Suprapubic skin (tissue), 4 donors: Measurements from ENCODE around the gene MMADHC. TPM values are rescaled to one million over a fixed set of nuclear protein-coding genes. Genes with fewer than 3 reads are reported as not detected.

Experiments used
- DNase-seq, 2 donors: peaks; one replicate each; pipeline ENCODE4 v3.0.0-alpha.2; 2019; ENCODE audit warnings: low spot score in 2 of 2
- H3K27ac ChIP-seq: fragments of 200-600 bp; sonication (generic); one replicate; pipeline ENCODE4 v1.5.1; 2019
- H3K27me3 ChIP-seq: fragments of 200-600 bp; sonication (generic); one replicate; pipeline ENCODE4 v1.5.1; 2019
- H3K36me3 ChIP-seq: fragments of 200-600 bp; sonication (generic); one replicate; pipeline ENCODE4 v1.5.1; 2019
- H3K4me1 ChIP-seq: fragments of 200-600 bp; sonication (generic); one replicate; pipeline ENCODE4 v1.5.1; 2019
- H3K4me3 ChIP-seq: fragments of 200-600 bp; sonication (generic); one replicate; pipeline ENCODE4 v1.5.1; 2019; ENCODE audit warnings: mild to moderate bottlenecking
- H3K9me3 ChIP-seq: fragments of 200-600 bp; sonication (generic); one replicate; pipeline ENCODE4 v1.5.1; 2019
- CTCF ChIP-seq, 2 donors: fragments of 200-600 bp in 1 of 2; fragments of 450-650 bp in 1 of 2; sonication (generic) in 1 of 2; IDR thresholded peaks; one replicate each; pipeline ENCODE4 v1.5.1; 2016 to 2019; ENCODE audit warnings: antibody characterized with exemption in 2 of 2, mild to moderate bottlenecking in 1 of 2, moderate library complexity in 1 of 2
- EP300 ChIP-seq: sonication (generic); formaldehyde crosslinking; IDR thresholded peaks from one replicate; pipeline ENCODE4 v1.6.1; 2017; ENCODE audit warnings: antibody characterized with exemption
- POLR2A ChIP-seq, 2 donors: fragments of 450-650 bp; IDR thresholded peaks; one replicate each; pipeline ENCODE4 v1.6.1; 2017; ENCODE audit warnings: antibody characterized with exemption in 2 of 2, mild to moderate bottlenecking in 2 of 2, moderate library complexity in 2 of 2
- POLR2AphosphoS5 ChIP-seq, 3 donors: sonication (generic); formaldehyde crosslinking; IDR thresholded peaks; one replicate each; pipeline ENCODE4 v1.6.1; 2017; ENCODE audit warnings: antibody characterized with exemption in 3 of 3
- WGBS: methylation state at CpG from one replicate; pipeline ENCODE4 v1.1.5; 2018; 5-methylcytosine and 5-hydroxymethylcytosine counted together
- total RNA-seq, 4 donors: library from RNA; depleted of rRNA; stranded (reverse); fragments of >200 nt; gene quantifications; one replicate each; pipeline ENCODE4 v1.1.0, GENCODE V29; 2016

The MMADHC gene
- total RNA-seq = 100 to 1,000 TPM in 1 of 4 donors, 10 to 100 TPM in 3; 46.9 to 102 (median 81.5) TPM

GRCh38 chr2:149587220-149587949 is at the start of gene MMADHC:
Gene MMADHC, minus strand, starts transcription at chr2:149587775. Its CDS starts 678 bp downstream, at chr2:149587097.
- Histone ChIP-seq H3K4me3 (peak within 1 kb of the TSS; percentile 91), H3K9me3 (no peaks in the 10 kb centered on the region), H3K27ac (peak within 1 kb of the TSS; percentile 97), H3K4me1 (peaks cover 42% of the 10 kb centered on the region), H3K27me3 (no peaks in the 10 kb centered on the region), H3K36me3 (no peaks in the 10 kb centered on the region)
- under 1% methylated on average over 38 of the region's 45 CpGs for WGBS
- no peak for TF ChIP-seq CTCF (IDR thresholded peaks at IDR 0.05)
- peak in 2 of 3 donors; percentile 92 to 95 for TF ChIP-seq POLR2AphosphoS5 (IDR thresholded peaks at IDR 0.05)
- TF ChIP-seq EP300 = no peak
- peak; percentile 85 to 87 for TF ChIP-seq POLR2A (IDR thresholded peaks at IDR 0.05)
- DNase-seq = peak; percentile 96

- 70% methylated on average over 5 of the region's 5 CpGs for WGBS
- TF ChIP-seq EP300 (no peak), CTCF (IDR thresholded peaks at IDR 0.05) (no peak), POLR2A (IDR thresholded peaks at IDR 0.05) (no peak), POLR2AphosphoS5 (IDR thresholded peaks at IDR 0.05) (no peak)
- H3K27ac ChIP-seq = no peak overlapping the region
- H3K27me3 ChIP-seq = no peaks in the 10 kb centered on the region
- H3K4me3 ChIP-seq = no peak overlapping the region
- no peaks in the 10 kb centered on the region for H3K4me1 ChIP-seq
- no peak for DNase-seq
- H3K9me3 ChIP-seq = no peaks in the 10 kb centered on the region
- H3K36me3 ChIP-seq = no peaks in the 10 kb centered on the region
These were observed 46.5 kb upstream of the MMADHC start for GRCh38 chr2:149634103-149634502.

GRCh38 chr2:149630445-149630844 is 42.9 kb upstream of the MMADHC start:
- no peak for TF ChIP-seq CTCF (IDR thresholded peaks at IDR 0.05)
- no peak for TF ChIP-seq POLR2A (IDR thresholded peaks at IDR 0.05)
- Histone ChIP-seq H3K36me3 (no peaks in the 10 kb centered on the region), H3K4me1 (no peaks in the 10 kb centered on the region), H3K4me3 (no peak overlapping the region), H3K27me3 (no peaks in the 10 kb centered on the region), H3K9me3 (no peaks in the 10 kb centered on the region), H3K27ac (no peak overlapping the region)
- 91% methylated on average over 1 of the region's 1 CpG for WGBS
- no peak for DNase-seq

- H3K4me1 ChIP-seq = no peaks in the 10 kb centered on the region
- no peak overlapping the region for H3K4me3 ChIP-seq
- TF ChIP-seq POLR2A (IDR thresholded peaks at IDR 0.05) (no peak), POLR2AphosphoS5 (IDR thresholded peaks at IDR 0.05) (no peak), CTCF (IDR thresholded peaks at IDR 0.05) (no peak), EP300 (no peak)
- no peaks in the 10 kb centered on the region for H3K27me3 ChIP-seq
- H3K9me3 ChIP-seq = no peaks in the 10 kb centered on the region
- H3K27ac ChIP-seq = no peak overlapping the region
- H3K36me3 ChIP-seq = no peaks in the 10 kb centered on the region
- no peak for DNase-seq
These were observed 41.5 kb upstream of the MMADHC start for GRCh38 chr2:149629026-149629425.

DNA sequence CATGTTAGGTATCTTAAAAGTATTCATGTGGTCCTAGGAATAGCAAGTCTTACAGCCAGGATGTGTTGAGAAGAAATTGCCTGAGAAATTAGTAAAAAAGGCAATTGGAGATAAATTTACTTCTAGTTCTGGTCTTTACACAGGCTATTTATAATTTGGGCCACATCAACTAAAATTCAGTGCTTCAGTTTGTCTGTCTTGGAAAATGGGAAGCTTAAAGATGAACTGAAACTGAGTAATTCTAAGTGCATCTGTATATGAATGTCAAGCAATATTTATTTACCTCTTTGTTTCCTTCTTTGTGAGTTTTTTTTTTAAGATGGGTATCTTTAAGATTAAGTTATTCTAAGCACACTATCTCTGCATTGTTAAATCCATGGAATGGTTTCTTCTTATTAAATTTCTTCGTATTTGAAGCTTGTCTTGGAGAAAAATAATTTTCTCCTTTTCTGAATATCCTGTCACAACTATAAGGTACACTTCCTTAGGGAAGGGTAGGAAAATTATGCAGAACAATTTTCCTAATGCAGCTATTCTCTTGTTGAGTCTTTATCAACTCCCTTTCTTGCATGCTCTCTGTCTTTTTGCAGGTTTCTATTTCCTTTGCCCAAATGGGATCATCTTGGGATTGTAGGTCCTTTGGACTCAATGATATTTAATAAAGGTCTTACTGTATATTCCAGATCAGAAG is 39.7 kb upstream of the MMADHC start:
- TF ChIP-seq POLR2AphosphoS5 (IDR thresholded peaks at IDR 0.05) (no peak), CTCF (IDR thresholded peaks at IDR 0.05) (no peak), EP300 (no peak), POLR2A (IDR thresholded peaks at IDR 0.05) (no peak)
- WGBS = 92% methylated on average over 1 of the region's 1 CpG
- no peak for DNase-seq
- H3K27ac ChIP-seq = no peak overlapping the region
- H3K9me3 ChIP-seq = no peaks in the 10 kb centered on the region
- H3K4me3 ChIP-seq = no peak overlapping the region
- H3K27me3 ChIP-seq = no peaks in the 10 kb centered on the region
- no peaks in the 10 kb centered on the region for H3K4me1 ChIP-seq
- H3K36me3 ChIP-seq = no peaks in the 10 kb centered on the region
